ENCODE data around the gene CUX1. TPM values are rescaled to one million over a fixed set of nuclear protein-coding genes. Genes with fewer than 3 reads are reported as not detected.

CUX1 gene
- total and polyA plus RNA-seq, 10 of the 15 experiments (the other 5 are each of a cell fraction or from before 2014, with no cell fraction given): 6.1 to 48.6 (median 25.9) TPM

DNA sequence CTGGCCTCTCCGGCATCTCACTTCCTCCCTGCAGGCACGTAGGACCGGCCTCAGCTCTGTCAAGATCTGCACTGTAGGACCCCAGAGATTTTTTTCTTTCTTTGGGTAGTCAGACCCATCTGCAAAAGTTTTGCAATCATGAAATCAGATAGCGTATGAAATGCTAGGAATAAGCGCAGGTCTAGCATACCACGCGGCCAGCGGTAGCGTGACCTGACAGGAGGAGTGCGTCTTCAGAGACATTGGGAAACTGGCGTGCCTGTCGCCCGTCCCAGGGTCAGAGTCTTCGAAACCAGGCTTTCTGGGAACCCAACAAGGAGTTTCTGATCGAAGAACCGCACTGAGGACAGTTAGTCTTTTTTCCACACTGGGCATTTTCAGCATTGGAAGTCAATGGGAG lies 368.4 kb downstream of the CUX1 start:
- ChIA-PET CTCF (interaction anchor here (0.5 kb wide), 1 partner anchor 830 kb away, joined by 3 read pairs; no protein-coding TSS in a partner anchor), POLR2A (no interaction called here), SMC1A (ENCODE audit: uncharacterized antibody, unreplicated experiment) (no interaction called here), RAD21 (ENCODE audit: unreplicated experiment) (no interaction called here)
- ATAC-seq (no peak), FAIRE-seq (no peak), DNase-seq (ENCODE audit: low read depth, low spot score) (no peak)
- no peak overlapping the region for H3K4me3 ChIP-seq
- in situ Hi-C loops (cut with MboI): no loop called here
- 94% methylated on average over 16 of the region's 16 CpGs for WGBS (ENCODE audit: insufficient coverage, insufficient replicate concordance, low lambda C conversion rate, missing lambda C conversion rate)
- H3K4me2 ChIP-seq (ENCODE audit: control insufficient read depth, insufficient read depth): no peak overlapping the region
- H3K9me3 ChIP-seq (replicated peaks; ENCODE audit: control insufficient read depth, insufficient read depth, low read length): no peaks in the 10 kb centered on the region
- H3K4me1 ChIP-seq (ENCODE audit: control insufficient read depth, insufficient read depth, low read length): no peaks in the 10 kb centered on the region
- H3K27ac ChIP-seq (ENCODE audit: control insufficient read depth, insufficient read depth): no peak overlapping the region
- TF ChIP-seq POLR2A (IDR thresholded peaks at IDR 0.05; ENCODE audit: low read depth, low read length) (no peak), CEBPB (IDR thresholded peaks at IDR 0.05; ENCODE audit: borderline replicate concordance in 1 of 2, low read depth in 2 of 2, low read length in 2 of 2) (no peak), SMAD1 (IDR thresholded peaks at IDR 0.05; ENCODE audit: low read depth, partially characterized antibody) (no peak)
- TF ChIP-seq, protein P1, sequence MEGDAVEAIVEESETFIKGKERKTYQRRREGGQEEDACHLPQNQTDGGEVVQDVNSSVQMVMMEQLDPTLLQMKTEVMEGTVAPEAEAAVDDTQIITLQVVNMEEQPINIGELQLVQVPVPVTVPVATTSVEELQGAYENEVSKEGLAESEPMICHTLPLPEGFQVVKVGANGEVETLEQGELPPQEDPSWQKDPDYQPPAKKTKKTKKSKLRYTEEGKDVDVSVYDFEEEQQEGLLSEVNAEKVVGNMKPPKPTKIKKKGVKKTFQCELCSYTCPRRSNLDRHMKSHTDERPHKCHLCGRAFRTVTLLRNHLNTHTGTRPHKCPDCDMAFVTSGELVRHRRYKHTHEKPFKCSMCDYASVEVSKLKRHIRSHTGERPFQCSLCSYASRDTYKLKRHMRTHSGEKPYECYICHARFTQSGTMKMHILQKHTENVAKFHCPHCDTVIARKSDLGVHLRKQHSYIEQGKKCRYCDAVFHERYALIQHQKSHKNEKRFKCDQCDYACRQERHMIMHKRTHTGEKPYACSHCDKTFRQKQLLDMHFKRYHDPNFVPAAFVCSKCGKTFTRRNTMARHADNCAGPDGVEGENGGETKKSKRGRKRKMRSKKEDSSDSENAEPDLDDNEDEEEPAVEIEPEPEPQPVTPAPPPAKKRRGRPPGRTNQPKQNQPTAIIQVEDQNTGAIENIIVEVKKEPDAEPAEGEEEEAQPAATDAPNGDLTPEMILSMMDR (IDR thresholded peaks at IDR 0.05 in 2 of 3, conservative IDR thresholded peaks at IDR 0.05 in 1 of 3; ENCODE audit: control insufficient read depth in 2 of 3, extremely low read depth in 1 of 3, insufficient read depth in 1 of 3, low read depth in 3 of 3, low read length in 3 of 3): no peak
- TF ChIP-seq, protein P2, sequence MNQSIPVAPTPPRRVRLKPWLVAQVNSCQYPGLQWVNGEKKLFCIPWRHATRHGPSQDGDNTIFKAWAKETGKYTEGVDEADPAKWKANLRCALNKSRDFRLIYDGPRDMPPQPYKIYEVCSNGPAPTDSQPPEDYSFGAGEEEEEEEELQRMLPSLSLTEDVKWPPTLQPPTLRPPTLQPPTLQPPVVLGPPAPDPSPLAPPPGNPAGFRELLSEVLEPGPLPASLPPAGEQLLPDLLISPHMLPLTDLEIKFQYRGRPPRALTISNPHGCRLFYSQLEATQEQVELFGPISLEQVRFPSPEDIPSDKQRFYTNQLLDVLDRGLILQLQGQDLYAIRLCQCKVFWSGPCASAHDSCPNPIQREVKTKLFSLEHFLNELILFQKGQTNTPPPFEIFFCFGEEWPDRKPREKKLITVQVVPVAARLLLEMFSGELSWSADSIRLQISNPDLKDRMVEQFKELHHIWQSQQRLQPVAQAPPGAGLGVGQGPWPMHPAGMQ (IDR thresholded peaks at IDR 0.05; ENCODE audit: borderline replicate concordance): no peak
- no peak overlapping the region for H2AFZ ChIP-seq (ENCODE audit: control insufficient read depth, low read depth, low read length)
- BruUV-seq (replicated peaks): no TSS peak
- intact Hi-C loops (cut with micrococcal nuclease; ENCODE audit: unreplicated experiment): no loop called here
- no peaks in the 10 kb centered on the region for H3K79me2 ChIP-seq (ENCODE audit: control insufficient read depth, insufficient read depth, low read length)
- peaks cover 12 to 16% of the 10 kb centered on the region in 2 experiments; a peak in 2 of 4 replicates for H3K36me3 ChIP-seq (ENCODE audit: control insufficient read depth in 2 of 2, insufficient read depth in 2 of 2, low read length in 1 of 2)
- no peaks in the 10 kb centered on the region for H3K27me3 ChIP-seq (replicated peaks in 1 of 2; ENCODE audit: control insufficient read depth in 2 of 2, insufficient read depth in 2 of 2, low read length in 1 of 2)
- no peaks in the 10 kb centered on the region for H4K20me1 ChIP-seq (ENCODE audit: control insufficient read depth, insufficient read depth)
- no peak overlapping the region for H3K9ac ChIP-seq (ENCODE audit: control insufficient read depth, insufficient read depth, low read length)
